ENCODE data around the gene PLEKHB2.
"Not testable (repeated sequence)": the region's sequence is repeated elsewhere in the genome, so short reads cannot be mapped to it uniquely, and the experiment has no call there.

Gene PLEKHB2, protein sequence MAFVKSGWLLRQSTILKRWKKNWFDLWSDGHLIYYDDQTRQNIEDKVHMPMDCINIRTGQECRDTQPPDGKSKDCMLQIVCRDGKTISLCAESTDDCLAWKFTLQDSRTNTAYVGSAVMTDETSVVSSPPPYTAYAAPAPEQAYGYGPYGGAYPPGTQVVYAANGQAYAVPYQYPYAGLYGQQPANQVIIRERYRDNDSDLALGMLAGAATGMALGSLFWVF

DNA sequence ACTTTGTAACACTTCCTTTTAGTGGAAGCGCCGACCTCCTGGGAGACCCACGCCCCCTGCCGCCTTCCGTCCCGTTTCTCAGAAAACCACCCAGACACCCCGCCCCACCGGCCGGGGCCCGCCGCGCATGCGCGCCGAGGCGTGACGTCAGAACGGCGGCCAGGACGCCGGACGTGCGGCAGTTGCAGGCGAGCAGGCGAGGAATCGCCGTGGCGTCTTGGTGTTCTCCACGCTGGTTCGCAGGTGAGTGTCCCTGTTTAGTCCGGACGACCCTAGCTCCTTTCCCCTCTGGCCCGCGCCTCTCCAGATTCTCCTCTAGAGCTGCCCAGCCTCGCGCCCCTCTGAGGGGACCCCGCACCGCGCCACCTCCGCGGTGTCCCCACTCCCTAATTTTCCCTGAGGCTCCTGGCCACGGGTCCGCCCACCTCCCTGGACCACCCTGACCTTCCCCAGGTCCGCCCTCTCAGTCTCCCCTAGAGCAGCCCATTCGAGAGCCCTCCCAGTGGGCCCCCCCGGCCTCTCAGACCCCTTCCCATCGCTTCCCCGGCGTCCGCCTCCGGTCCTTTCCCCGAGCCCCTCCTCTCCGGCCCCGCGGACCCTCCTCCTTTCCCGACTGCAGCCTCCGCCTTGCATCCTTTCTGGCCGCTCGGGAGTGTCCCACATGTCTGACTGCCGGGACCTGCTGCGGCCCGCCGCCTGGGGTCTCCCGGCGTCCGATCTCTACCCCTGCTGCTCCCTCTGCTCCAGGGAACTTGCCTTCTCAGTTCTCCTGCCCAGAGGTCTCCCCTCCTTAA, at the start of gene PLEKHB2:
Gene PLEKHB2, plus strand, starts transcription at position 181 of the 794 bp plus-strand sequence. CDS start 15,606 bp downstream, outside the sequence.
- peak; percentile 82 for DNase-seq

DNA sequence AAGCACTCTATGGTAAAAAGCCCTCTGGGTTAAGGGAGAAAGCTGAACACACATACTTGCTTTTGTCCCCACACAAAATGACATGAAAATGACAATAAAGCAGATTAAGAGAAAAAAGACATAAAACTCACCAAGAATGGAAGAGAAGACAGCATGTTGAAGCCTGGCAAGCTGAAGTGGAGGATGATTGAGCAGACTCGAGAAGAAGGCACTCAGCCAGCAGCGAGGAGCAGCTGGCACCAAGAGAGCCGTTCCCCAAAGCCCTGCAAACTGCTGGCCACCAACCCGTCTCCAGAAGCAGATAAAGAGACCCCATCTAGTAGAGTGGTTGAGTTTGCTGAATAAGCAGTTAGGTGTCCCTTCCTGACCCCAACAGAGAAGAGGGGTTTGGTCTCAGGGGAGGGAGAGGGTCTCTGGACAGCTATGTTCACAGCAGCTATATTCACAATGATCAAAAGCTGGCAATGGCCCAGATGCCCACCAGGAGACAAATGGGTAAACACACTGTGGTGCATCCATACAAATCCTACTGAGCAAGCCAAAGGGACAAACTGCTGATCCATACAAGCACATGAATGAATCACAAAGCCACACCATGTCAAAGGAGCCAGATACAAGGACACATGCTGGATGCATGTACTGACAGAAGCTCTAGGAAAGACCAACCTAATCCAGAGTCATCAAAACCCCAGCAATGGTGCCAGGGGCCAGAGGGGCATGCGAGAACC, 48.8 kb upstream of the PLEKHB2 start:
- DNase-seq: no peak

DNA sequence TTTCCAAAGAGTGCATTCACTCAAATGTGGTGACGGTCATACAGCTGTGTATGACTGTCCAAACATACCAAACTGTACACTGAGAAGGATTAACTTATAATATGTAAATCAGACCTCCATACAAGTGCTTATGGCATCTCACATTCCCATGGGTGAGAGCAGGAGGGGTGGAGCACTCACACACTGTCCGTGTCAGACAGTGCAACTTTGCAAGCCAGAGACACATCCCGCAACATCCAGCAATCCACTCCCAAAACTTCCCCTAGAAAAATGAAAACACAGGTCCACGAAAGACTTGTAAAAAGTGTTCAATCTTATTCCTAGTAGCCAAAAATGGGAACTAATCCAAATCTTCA, 48.2 kb upstream of the PLEKHB2 start:
- DNase-seq: no peak

DNA sequence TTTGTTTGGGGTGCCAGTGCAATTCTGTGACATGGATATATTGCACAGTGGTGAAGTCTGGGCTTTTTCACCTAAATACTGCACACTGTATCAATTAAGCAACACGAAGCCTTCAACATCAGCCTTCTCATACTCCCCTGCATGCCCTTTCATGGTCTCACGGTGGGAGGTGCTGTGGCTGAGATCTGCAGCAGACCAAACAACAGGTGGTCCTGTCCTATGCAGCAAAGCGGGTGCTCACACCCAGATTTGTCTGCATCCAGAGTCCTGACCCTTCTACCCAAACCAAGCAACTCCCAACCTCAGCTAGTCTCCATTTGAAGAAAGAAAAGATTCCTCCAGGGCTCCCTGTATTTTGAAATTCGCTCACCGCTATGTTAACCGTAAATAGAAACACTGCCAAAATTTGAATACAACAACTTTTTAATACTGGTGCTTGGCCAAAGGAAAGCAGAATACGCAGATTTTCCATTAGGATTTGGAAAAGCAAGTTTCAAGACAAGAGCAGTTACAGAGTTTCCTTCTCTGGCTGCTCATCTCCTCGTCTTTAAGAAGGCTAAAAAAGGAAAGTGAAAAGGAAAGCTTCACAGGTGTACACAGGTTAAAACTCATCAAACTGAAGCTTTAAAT, 46.8 kb upstream of the PLEKHB2 start:
- DNase-seq: no peak

DNA sequence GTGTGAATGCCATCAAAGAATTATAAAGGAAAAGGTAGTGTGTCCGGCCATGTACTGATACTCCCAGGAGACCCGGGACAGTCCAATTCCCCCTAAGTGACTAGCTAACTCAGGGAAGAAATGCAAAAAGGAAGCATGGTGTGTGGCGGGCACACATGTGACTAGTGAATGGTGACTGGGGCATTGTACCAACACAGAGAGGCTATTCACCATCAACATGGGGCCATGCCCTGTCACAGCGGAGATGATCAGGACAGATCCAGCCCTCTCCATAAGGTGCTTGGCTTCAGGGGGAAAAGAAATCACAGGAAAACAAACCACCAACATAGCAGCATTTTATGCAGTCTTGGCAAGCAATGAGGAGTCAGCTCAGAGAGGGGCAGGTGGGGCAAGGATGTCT, 46.2 kb upstream of the PLEKHB2 start:
- DNase-seq: no peak

DNA sequence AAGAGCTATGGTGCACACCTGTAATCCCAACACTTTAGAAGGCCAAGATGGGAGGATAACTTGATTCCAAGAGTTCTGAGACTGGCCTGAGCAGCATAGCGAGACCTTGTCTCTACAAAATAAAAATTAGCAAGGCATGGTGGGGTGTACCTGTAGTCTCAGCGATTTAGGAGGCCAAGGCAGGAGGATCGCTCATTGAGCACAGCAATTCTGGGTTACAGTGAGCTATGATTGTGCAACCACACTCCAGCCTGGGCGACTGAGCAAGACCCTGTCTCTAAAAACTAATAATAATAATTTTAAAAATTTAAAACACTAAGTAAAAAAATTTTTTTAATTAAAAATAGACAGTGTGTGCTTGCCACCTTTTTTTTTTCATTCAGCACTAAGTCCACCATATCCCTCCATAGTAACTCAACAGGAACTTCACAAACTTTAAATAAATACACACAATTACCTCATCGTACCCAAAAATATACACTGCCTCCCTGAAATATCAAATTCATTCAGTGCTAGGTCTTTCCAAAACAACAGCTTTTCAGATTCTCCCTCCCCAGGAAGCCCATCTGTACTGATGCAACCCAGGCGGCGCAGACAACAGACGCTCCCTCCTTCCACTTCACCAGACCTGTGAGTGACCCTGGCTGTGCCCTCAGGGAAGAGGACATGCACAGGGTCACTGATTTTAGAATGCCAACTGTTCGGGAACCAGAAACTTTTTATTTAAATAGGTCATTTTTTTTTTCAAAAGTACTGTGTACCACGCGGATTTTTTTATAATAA, 41.4 kb upstream of the PLEKHB2 start:
- DNase-seq: no peak

DNA sequence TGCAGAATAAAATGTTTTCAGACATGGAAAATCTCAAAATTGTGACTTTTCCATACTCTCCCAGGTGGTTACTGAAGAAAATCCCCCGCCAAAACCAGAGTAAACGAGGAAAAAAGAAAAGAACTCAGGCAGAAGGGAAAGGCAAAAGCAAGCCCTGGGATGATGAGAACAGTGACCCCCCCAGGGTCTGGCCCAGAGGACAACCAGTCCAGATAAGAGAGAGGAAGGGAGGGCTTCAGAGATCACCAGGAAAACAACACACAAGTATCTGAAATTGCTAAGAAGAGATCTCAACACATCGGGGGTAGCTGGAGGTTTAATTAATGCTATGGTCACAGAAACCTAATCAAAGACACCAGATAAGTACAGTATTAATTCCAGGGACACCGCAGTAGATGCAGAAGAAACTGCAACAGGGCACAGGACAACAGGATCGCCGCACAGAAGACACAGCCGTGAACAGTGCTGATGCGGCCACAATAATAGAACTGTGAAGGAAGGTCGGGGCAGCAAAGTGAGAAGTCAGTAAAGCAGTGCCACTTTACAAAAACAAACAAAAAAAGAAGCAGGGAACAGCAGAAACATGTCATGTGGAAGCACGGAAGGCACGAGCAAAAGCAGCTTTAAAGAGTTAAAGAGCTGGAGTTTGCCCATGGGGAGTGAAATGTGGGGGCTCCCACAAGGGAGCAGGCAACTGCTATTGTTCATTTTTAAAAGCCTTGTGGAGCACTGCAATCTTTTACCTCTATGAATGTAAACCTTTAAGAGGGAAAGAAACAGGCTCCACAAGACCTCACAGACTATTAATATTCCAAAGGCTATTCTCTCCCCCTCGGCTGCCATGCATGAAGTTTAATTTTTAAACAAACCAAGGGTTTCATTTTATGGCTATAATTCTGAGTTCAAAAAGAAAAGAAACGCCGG, 40.3 kb upstream of the PLEKHB2 start:
- no peak for DNase-seq

DNA sequence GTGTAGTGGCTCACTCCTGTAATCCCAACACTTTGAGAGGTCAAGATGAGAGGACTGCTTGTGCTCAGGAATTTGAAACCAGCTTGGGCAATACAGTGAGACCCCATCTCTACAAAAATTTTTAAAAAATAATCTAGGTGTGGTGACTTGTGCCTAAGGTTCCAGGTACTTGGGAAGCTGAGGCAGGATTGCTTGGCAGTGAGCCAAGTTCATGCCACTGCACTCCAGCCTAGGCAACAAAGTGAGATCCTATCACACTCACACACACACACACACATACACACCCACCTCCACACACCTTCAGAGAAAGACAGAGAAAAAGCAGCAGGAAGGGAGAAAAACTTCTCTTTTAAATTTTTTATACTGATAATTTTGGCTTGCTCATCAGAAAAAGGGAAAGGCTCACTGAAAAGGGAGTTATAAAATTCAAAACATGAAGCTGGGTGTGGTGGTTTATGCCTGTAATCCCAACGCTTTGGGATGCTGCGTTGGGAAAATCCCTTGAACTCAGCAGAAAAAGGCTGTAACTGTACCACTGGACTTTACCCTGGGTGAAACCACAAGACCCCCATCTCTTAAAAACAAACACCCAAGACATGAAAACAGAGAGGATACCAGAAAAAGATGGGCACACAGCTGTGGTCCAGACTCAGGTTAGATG, 37.5 kb upstream of the PLEKHB2 start:
- DNase-seq: no peak

DNA sequence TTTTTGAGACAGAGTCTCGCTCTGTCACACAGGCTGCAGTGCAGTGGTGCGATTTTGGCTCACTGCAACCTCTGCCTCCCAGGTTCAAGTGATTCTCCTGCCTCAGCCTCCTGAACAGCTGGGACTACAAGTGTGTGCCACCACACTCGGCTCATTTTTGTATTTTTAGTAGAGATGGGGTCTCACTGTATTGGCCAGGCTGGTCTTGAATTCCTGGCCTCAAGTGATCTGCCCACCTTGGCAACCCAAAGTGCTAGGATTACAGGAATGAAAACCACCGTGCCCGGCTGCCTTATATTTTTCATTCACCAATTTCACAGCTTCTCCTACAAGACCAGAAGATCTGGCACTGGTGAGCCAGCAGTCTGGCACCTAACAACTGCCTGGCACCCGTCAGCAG, 37.0 kb upstream of the PLEKHB2 start:
- not testable (repeated sequence) for DNase-seq

DNA sequence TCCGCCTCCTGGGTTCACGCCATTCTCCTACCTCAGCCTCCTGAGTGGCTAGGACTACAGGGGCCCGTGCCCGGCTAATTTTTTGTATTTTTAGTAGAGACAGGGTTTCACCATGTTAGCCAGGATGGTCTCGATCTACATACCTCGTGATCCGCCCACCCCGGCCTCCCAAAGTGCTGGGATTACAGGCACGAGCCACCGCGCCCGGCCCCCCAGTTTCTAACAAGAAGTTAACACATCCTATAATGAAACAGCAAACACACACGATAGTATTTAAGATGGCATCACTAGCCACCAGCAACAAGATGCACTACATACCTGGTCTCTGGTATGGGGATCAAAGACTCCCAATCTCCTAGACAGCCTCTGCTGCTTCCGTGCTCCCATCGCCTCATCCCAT, 29.6 kb upstream of the PLEKHB2 start:
- not testable (repeated sequence) for DNase-seq

DNA sequence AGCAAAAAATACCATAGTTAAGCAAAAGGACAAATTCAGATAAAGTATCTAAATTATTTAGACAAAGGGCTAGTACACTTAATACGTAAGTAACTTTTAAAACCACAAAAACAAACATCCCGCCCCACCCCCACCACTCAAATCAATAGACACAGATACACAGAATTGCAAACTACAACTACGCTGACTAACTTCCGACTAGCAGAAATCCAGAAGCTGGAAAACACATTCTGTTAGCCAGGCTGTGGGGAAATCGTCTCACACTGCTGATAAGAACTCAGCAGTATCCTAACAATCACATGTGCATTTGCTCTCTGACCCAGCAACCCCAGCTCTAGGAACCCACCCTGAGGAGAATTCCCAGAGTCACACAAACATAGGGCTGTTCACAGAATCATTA, 28.4 kb upstream of the PLEKHB2 start:
- no peak for DNase-seq

DNA sequence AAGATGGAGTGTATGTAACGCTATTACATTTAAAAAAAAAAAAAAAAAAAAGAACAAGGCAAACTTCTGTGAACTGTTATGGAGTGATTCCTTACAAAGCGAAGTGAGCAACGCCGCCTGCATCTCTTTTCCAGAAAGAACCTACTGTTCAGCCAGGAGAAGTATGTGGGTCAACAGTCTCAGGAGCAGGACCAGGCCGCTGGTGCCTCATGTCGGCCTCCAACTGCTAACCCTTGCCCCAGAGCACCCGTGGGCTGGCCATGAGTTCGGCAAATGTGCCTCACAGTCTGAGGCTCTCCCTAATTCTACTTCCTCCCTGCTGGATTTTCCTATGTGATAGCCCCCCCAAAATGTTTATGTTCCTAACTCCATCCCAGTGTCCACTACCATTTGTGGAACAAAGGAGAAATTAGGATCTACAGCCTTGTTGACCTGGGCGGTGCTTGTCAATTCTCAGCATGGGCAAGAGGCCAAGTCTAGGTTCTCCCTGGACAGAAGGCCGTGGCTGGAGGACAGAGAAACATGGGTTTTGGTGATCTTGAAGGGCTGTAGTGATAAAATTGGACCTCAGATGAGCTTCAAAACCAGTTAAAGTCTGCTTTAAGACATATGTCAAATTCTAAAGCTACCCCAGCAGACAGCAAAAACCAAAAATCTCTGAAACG, 27.8 kb upstream of the PLEKHB2 start:
- DNase-seq: no peak

DNA sequence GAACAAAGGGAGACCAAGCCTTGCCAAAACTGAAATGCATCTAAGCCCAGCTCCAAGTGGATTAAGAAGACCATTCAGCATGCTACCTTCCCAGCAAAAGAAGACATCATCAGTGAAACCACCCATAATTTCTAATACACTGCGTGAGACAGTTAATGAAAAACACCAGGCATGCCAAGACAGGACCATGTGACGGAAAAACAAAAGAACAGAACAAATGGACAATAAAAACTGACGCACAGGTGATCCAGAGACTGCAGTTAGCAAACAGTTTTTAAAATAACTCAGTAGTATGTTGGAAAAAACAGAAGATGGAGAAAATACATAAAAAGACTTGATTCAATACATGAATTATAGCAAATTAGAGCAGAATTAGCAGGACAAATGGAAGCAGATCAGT, 27.2 kb upstream of the PLEKHB2 start:
- DNase-seq: no peak

DNA sequence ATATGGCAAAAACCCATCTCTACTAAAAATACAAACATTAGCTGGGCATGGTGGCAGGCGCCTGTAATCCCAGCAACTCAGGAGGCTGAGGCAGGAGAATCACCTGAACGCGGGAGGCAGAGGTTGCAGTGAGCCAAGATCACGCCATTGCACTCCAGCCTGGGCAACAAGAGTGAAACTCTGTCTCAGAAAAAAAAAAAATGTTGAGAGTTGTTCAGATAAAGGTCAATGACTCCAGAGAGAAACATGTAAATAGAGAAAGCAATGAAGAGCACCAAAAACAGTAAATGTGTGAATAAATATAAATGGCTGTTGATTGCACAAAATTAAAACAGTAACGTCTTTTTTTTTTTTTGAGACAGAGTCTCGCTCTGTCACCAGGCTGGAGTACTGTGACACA, 25.2 kb upstream of the PLEKHB2 start:
- DNase-seq: not testable (repeated sequence)

DNA sequence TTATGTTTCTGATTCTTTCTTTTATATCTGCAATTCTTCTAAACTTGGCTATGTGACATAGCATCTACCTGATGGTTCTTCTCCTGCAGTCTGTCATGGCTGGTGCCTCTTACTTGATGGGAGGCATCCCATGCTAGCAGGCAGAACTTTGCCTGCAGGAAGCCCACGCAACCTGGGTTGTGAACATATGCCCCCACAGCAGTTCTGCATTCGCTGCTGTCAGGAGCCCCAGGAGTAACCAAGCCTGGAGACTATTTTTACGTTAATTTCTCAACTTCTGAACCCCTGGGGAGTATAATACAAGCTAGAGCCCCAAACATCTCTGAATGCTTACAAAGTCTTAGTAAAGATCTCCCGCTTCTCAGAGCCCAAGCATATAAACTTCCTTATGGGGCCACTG, 23.9 kb upstream of the PLEKHB2 start:
- no peak for DNase-seq

DNA sequence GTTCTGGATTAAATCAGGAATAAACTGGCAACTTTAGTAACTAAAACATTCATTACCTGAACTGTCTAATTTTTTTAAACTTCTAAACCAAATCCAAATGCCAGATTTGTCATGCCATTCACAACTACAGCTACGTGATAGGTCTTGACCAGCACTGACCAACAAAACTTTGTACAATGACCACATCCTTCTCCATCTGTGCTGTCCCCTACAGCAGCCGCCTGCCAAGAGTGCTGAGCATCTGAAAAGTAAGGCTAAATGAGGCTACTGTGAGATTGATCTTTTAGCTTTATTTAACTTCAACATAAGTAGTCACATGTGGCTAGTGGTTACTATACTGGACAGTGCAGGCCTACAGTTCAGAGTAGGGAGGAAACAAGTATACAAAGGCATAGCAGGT, 19.5 kb upstream of the PLEKHB2 start:
- no peak for DNase-seq

DNA sequence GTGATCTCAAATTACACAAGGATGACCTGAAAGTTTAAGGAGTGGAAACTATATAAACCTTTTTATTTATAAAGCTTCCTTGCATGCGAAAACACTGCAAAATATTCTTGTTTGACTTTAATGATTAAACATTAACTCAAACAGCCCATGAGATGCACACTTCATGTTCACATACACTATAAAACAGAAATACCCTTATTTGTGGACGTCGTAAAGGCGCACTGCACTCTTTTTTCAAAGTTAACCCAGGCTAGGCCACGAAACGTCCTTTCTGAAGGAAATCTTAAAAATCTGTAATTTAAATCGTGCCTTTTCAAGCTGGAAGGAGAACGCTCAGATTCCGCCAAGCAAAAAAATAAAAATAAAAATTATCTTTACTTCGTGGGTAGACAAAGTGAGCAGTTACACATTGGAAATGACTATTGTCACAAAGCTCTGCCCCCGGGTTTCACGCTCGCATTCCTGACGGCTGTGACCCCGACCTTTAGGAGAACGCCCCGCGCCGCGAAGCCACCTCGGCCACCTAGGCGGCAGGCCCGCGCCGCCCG, 12.6 kb upstream of the PLEKHB2 start:
- no peak for DNase-seq

DNA sequence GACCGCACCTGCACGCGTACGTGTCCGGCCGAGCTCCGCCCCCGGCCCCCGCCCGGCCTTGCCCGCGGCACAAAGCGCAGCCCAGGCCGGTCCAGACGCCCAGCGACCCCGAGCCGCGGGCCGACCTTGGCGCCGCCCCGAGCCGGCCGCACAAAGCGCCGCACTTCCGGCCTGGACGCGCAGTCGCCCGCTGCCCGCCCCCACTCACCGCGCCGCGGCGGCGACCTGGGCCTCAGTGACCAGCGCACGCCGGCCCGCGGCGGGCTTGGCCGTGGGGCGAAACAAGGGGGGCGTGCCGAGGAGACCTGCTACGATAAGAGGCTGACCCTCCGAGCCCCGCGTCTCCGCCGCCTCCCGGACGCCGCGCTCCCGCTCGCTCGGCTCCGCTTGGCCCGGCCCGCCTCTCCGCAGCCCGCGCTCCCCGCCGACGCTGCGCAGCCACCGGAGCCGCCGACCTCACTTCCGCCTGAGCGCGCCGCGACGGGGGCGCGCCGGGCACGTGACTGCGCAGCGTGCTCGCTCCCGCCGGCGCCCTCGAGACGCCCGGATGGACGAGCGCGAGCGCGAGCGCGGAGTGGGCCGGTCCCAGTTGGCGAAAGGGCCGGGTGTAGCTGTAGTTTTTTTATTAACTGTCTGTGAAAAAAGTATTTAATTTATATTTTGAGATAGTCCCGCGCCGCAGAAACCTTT, 12.0 kb upstream of the PLEKHB2 start, which contains the start of gene FAM168B:
Gene FAM168B, minus strand, starts transcription at position 455 of the 690 bp plus-strand sequence. CDS start 10,814 bp downstream, outside the sequence.
- DNase-seq: peak; percentile 56

Measured in SHP77 treated with DMSO at 0.1 percent for 48 hours (cell line).